Astrocyte (in vitro differentiated cells and primary cell): ENCODE results near the gene GPR173.

Experiments
- CTCF ChIP-seq: IDR thresholded peaks from 2 replicates; pipeline ENCODE4 v1.5.1; 2011; ENCODE audit warnings: low read depth, mild to moderate bottlenecking, inconsistent platforms, low read length, moderate library complexity; ENCODE audit not compliant: insufficient read depth
- EZH2 ChIP-seq: IDR thresholded peaks from 2 replicates; pipeline ENCODE4 v1.6.1; 2012; ENCODE audit warnings: mild to moderate bottlenecking, low read length, inconsistent platforms; ENCODE audit not compliant: insufficient read depth

- TF ChIP-seq CTCF (no peak), EZH2 (no peak)
Measured at GRCh38 chrX:53028678-53029077, 19.9 kb upstream of the GPR173 start.
